Mucosa of gallbladder (tissue), 1 donor: ENCODE results near the gene CTTNBP2NL. TPM values are rescaled to one million over a fixed set of nuclear protein-coding genes. Genes with fewer than 3 reads are reported as not detected.

Source experiments
- DNase-seq: peaks from one replicate; pipeline ENCODE4 v3.0.0-alpha.2; 2020; ENCODE audit warnings: low spot score
- total RNA-seq: library from RNA; stranded (reverse); gene quantifications from one replicate; pipeline ENCODE4 v1.2.1, GENCODE V29; 2021
- donor health status: DM: no; HTN: no; CAD: no.

Gene CTTNBP2NL, protein sequence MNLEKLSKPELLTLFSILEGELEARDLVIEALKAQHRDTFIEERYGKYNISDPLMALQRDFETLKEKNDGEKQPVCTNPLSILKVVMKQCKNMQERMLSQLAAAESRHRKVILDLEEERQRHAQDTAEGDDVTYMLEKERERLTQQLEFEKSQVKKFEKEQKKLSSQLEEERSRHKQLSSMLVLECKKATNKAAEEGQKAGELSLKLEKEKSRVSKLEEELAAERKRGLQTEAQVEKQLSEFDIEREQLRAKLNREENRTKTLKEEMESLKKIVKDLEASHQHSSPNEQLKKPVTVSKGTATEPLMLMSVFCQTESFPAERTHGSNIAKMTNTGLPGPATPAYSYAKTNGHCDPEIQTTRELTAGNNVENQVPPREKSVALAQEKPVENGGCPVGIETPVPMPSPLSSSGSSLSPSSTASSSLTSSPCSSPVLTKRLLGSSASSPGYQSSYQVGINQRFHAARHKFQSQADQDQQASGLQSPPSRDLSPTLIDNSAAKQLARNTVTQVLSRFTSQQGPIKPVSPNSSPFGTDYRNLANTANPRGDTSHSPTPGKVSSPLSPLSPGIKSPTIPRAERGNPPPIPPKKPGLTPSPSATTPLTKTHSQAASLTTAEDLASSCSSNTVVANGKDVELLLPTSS
- 56.0 TPM for total RNA-seq

DNA sequence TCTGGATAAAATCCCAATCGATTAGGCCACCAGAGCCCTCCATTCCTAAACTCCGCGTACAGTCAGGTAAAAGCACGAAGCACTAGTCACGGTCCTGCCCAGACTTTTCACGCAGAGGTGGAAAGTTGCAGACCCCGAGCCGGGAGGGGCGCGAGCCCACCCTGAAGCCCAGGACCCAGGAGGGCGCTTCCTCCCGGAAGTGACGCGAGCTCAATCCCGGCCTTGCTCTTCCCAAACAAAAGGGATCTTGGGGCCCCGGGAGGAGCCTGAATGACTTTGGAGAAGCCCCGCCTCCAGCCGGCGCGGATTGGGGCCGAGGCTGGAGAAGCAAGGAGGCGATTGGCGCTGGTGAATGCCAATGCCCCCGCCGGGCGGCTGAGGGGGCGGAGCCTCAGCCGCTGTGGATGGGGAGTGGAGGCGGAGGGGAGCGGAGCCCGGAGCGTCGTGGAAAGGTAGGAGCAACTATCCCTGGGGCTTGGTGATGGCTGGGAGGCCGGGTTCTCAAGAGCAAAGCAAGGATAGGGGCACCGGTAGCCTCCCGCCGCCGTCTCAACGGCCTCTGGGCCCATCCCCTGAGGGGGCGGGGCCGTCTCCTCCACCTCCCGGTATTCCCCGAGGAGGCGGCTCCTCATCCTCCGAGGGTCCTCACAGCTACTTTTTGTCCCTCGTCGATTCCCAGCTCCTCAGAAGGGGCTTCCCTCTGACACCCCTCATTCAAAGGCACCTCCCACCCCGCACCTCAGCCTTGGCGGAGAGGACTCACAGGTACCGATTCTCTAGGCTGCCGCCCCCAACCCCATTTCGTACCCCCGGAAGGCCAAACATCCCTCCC lies at the start of gene CTTNBP2NL:
TSS of gene CTTNBP2NL (plus strand) at position 394 of the 832 bp plus-strand sequence. CDS start 19,952 bp downstream, outside the sequence.
- peak; percentile 96 for DNase-seq

GRCh38 chr1:112346801-112347350 lies 49.1 kb upstream of the CTTNBP2NL start:
- DNase-seq = no peak

GRCh38 chr1:112356765-112357164 lies 39.2 kb upstream of the CTTNBP2NL start:
- no peak for DNase-seq

DNA sequence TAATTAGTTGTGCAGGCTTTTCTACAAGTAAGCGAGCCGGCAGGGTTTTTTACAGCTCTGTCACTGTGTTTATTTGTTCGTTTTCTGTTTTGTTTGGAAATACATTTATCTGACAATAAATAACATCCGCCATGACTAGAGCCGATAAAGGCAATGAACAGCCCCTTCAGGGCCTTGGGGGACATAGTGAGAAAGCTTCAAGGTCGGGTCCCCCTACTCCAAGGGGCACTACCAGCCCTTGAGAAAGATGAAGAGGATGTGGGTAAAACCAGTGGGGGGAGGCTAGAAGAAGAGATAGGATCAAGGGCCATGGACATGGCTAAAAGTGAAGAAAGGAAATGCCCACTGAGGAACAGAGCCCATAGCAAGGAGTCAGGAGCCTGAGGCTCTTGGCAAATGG lies 38.5 kb upstream of the CTTNBP2NL start:
- DNase-seq = no peak

GRCh38 chr1:112358061-112358770 lies 37.8 kb upstream of the CTTNBP2NL start:
- no peak for DNase-seq

- DNase-seq = peak; percentile 69
Observed at GRCh38 chr1:112358798-112359408, 37.1 kb upstream of the CTTNBP2NL start.

GRCh38 chr1:112359961-112360767 lies 35.9 kb upstream of the CTTNBP2NL start:
- peak; percentile 57 for DNase-seq

- DNase-seq = no peak
Observed at GRCh38 chr1:112363636-112364035, 32.4 kb upstream of the CTTNBP2NL start.

- DNase-seq = no peak
Observed at GRCh38 chr1:112368198-112368597, 27.8 kb upstream of the CTTNBP2NL start.

DNA sequence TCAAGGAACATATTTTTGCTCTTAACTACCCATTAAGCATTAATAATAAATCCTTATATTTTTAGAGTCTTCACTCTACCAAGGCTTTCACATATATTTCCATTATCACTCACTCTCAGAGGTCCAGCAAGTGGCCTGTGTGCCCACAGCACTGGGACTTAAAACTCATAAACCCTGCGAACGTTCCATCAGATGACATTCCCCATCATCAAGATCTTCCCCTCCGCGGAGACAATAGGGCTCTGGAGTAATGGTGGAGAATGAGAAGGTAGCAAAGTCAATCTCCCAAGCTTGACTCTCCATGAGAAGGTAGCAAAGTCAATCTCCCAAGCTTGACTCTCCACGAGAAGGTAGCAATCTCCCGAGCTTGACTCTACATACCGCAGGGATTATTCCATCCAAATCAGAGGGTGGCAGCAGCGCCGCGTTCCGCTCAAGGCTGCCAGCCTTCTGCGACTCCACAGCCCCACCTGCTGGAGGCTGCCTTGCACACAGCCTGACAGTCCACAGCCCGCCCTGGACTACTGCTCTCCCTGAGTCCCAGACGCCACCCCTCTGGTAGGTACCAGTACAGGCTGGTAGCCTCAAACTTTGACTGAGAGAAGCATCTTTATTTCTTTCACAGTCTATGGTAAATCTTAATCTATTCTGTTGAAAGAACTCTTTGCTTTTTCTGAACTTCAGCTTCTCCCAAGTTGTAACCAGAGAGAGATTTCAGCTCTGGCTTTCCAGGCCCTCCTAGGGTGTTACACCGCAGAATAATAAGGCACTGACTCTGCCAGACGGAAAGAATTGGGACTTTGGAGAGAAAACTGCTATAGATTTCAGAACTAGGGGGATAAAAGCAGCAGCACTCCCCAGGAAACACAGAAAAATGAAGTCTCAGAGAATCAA lies 26.4 kb upstream of the CTTNBP2NL start:
- peak; percentile 90 for DNase-seq

- DNase-seq = no peak
Observed at GRCh38 chr1:112370996-112371395, 25.0 kb upstream of the CTTNBP2NL start.

- DNase-seq = no peak
Observed at GRCh38 chr1:112371775-112372174, 24.2 kb upstream of the CTTNBP2NL start.

DNA sequence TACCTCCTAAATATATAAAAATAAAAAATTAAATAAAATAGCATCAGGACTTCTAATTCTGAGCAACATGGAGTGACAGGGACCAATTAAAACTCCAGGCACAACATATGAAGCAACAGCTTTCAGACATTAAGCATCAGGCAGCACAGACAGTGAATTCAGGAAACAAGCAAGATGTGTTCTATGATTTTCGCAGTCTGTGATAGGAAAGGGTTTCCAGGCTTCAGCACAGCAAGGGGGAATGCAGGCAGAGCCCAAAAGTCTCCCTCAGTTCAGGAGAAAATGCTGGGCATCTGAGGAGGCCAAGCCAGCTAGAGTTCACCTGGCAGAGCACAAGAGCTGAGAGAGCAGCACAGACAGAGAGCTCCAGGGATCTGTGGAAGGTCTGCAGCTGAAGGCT lies 22.2 kb upstream of the CTTNBP2NL start:
- no peak for DNase-seq

DNA sequence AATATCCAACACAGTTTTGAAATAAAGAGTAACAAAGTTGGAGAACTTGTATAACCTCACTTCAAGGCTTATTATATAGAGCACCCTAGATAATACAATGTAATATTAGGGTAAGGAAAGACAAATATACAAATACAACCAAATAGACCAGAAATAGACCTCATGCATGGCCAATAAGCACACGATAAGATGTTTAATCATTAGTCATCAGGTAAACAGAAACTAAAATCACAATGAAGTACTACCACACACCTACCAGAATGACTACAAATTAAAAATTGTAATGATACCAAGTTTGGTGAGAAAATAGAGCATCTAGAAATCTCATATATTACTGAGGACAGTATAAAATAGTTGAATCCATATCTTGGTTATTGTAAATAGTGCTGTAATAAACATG lies 20.3 kb upstream of the CTTNBP2NL start:
- no peak for DNase-seq

- DNase-seq = no peak
Observed at GRCh38 chr1:112380356-112380755, 15.7 kb upstream of the CTTNBP2NL start.

GRCh38 chr1:112381324-112382076 lies 14.5 kb upstream of the CTTNBP2NL start:
- no peak for DNase-seq

DNA sequence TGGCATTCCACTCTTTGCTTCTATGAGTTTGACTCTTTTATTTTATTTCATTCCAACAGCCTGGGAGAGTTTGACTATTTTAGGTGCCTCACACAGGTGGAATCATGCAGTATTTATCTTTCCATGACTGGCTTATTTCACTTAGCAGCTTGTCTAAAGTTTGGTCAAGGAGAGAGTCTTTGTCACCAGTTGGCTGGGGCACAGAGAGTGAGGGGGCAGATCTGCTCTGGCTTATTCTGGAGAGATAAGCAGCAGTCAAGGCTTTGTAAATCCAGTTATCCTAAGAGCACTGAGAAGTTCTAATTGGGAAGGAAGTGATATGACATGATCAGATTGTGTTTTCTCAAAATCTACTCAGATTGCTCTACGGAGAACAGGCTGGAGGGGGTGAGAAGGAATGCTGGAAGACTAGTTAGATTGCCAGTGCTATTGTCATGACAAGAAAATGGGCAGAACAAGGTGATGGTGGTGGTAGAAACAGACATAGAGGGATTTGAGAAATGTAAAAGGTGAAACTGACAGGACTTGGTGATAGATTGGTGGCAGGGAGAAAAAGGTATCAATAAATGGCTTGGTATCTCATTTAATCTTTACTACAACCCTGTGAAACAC lies 12.1 kb upstream of the CTTNBP2NL start:
- DNase-seq = no peak
